Activated T-helper 17 cell treated with anti-CD3 and anti-CD28 coated beads, Interleukin-2, amount 50 U/mL, for 72 hours (primary cell): ENCODE results near the gene RNF133. TPM values are rescaled to one million over a fixed set of nuclear protein-coding genes. Genes with fewer than 3 reads are reported as not detected.
"Not testable (repeated sequence)": the region's sequence is repeated elsewhere in the genome, so short reads cannot be mapped to it uniquely, and the experiment has no call there.

Experiments
- ATAC-seq: fragments of 150-1000 bp; cut with Tn5 transposase; replicated peaks from 2 replicates; pipeline ENCODE4 v1.10.0; 2021; ENCODE audit warnings: mild to moderate bottlenecking, moderate library complexity
- H3K27ac Mint-ChIP-seq: one replicate; pipeline ENCODE4 v1.8.0; 2022; ENCODE audit warnings: mixed read lengths
- H3K27me3 Mint-ChIP-seq: one replicate; pipeline ENCODE4 v1.8.0; 2022; ENCODE audit warnings: mixed read lengths
- H3K36me3 Mint-ChIP-seq: one replicate; pipeline ENCODE4 v1.8.0; 2022; ENCODE audit warnings: low read depth, mild to moderate bottlenecking, mixed read lengths
- H3K4me1 Mint-ChIP-seq: one replicate; pipeline ENCODE4 v1.8.0; 2022; ENCODE audit warnings: mixed read lengths
- H3K4me3 Mint-ChIP-seq: one replicate; pipeline ENCODE4 v1.8.0; 2022; ENCODE audit warnings: mild to moderate bottlenecking, mixed read lengths
- H3K9me3 Mint-ChIP-seq: one replicate; pipeline ENCODE4 v1.8.0; 2022; ENCODE audit warnings: mixed read lengths
- total RNA-seq, 2 donors: library from RNA; stranded (reverse); gene quantifications; one replicate each; pipeline ENCODE4 v1.2.3, GENCODE V29; 2022

The RNF133 gene
- total RNA-seq, 2 donors from 2014 or later: not detected

GRCh38 chr7:122709930-122710646, 11.2 kb upstream of the RNF133 start:
- peaks cover 9% of the 10 kb centered on the region for H3K9me3 Mint-ChIP-seq
- H3K36me3 Mint-ChIP-seq: no peaks in the 10 kb centered on the region
- no peak overlapping the region for H3K4me3 Mint-ChIP-seq
- no peaks in the 10 kb centered on the region for H3K27me3 Mint-ChIP-seq
- ATAC-seq: no peak
- no peaks in the 10 kb centered on the region for H3K4me1 Mint-ChIP-seq
- H3K27ac Mint-ChIP-seq: no peak overlapping the region

DNA sequence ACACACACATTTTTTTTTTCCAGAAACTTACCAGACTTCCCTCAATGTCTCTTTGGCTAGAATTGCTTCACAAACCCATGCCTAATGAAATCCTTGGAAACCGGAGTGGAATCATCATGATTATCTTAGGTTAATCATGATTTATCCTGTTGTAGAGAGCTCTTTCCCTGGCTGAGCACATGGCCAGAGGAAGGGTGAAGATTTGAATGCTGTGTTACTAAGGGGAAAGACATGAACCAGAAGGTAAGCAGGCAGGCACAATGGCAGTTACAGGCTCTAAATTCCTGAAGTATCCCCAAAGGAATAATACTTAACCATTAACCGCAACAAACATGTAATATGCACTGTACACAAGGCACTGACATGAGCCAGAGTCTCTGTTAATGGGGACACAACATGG, 7.9 kb upstream of the RNF133 start:
- no peak for ATAC-seq
- Mint-ChIP-seq H3K9me3 (peaks cover 16% of the 10 kb centered on the region), H3K36me3 (no peaks in the 10 kb centered on the region), H3K4me3 (no peak overlapping the region), H3K27me3 (no peaks in the 10 kb centered on the region), H3K4me1 (no peaks in the 10 kb centered on the region), H3K27ac (no peak overlapping the region)

DNA sequence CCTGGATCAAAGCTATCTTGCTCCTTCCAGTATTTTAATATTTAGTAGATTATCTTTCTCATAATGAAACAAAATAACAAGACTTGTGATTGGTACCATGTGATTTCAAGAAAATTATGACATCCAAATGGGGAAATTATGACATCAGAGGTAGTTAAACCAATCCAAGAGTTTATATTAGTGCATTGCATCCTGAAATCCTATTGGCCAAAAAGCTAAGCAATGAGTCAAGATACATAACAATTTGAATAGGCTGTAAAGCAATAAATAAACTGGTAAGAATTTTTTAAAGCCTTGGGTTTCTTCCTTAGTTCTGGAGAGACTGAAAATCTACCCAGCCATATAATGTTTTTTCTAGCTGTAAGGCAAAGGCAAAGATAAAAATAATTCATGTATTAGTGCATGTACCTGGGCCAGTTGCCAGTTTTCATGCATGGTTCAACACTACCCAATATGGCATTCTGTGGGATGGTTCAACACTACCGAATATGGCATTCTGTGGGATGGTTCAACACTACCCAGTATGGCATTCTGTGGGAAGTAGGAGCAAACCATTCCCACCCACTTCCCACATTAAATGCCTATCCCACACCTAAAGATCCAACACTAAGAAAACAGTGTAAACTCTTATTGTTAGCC, 4.1 kb upstream of the RNF133 start, which contains the start of gene RNF148:
Gene RNF148, minus strand, starts transcription at position 51 of the 639 bp plus-strand sequence. CDS start 172 bp downstream, outside the sequence.
- Mint-ChIP-seq H3K27me3 (no peaks in the 10 kb centered on the region), H3K4me1 (no peaks in the 10 kb centered on the region), H3K36me3 (no peaks in the 10 kb centered on the region)

GRCh38 chr7:122695816-122696215, 3.1 kb downstream of the RNF133 start:
- Mint-ChIP-seq H3K27me3 (no peaks in the 10 kb centered on the region), H3K36me3 (no peaks in the 10 kb centered on the region), H3K4me1 (no peaks in the 10 kb centered on the region), H3K27ac (no peak overlapping the region), H3K4me3 (no peak overlapping the region), H3K9me3 (peaks cover 15% of the 10 kb centered on the region)
- ATAC-seq: no peak

More for the DNA sequence above, 4.1 kb upstream of the RNF133 start, which contains the start of gene RNF148:
- Mint-ChIP-seq H3K27ac (no peak within 1 kb of the TSS), H3K9me3 (peaks cover 12% of the 10 kb centered on the region), H3K4me3 (no peak within 1 kb of the TSS)
- no peak for ATAC-seq

GRCh38 chr7:122694697-122695096, 4.2 kb downstream of the RNF133 start:
- H3K27ac Mint-ChIP-seq: no peak overlapping the region
- ATAC-seq: no peak
- H3K4me1 Mint-ChIP-seq: no peaks in the 10 kb centered on the region
- peaks cover 15% of the 10 kb centered on the region for H3K9me3 Mint-ChIP-seq
- no peak overlapping the region for H3K4me3 Mint-ChIP-seq
- H3K27me3 Mint-ChIP-seq: no peaks in the 10 kb centered on the region
- no peaks in the 10 kb centered on the region for H3K36me3 Mint-ChIP-seq

- H3K36me3 Mint-ChIP-seq: no peaks in the 10 kb centered on the region
- peaks cover 15% of the 10 kb centered on the region for H3K9me3 Mint-ChIP-seq
- no peaks in the 10 kb centered on the region for H3K27me3 Mint-ChIP-seq
- no peaks in the 10 kb centered on the region for H3K4me1 Mint-ChIP-seq
- no peak for ATAC-seq
- H3K27ac Mint-ChIP-seq: no peak overlapping the region
- H3K4me3 Mint-ChIP-seq: no peak overlapping the region
Observed at GRCh38 chr7:122692769-122693309, 6.1 kb downstream of the RNF133 start.

DNA sequence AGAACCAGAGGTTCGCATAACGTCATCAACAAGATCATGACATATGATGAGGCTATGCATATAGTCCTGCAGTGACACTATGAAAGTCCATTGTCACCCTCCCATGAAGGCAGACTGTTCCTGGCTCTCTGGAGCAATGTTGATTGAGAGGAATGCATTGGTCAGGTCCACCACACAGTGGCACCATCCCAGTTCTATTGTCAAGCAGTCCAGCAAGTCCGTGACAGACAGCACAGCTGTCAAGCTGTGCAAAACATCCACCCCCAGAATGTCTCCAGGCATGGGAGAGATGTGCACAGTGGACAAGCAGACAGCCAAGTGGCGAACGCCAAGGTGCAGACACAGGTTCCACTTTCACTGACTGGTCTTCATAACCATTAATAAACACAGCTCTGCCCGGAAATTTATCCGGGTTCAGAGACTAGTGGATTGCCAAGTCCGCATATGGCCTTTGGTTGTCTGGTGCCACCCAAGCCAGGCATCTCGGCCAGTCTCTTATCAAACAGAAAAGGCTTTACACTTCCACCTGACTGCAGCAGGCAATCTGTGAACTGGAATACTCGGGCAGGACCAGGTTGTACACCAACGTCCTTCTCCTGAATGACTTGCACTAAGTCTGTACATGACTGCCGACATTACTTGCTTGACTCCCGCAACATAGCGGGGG, 7.2 kb downstream of the RNF133 start:
- Mint-ChIP-seq H3K27me3 (no peaks in the 10 kb centered on the region), H3K4me3 (no peak overlapping the region), H3K9me3 (peaks cover 15% of the 10 kb centered on the region), H3K4me1 (no peaks in the 10 kb centered on the region), H3K36me3 (no peaks in the 10 kb centered on the region), H3K27ac (no peak overlapping the region)
- ATAC-seq: no peak

DNA sequence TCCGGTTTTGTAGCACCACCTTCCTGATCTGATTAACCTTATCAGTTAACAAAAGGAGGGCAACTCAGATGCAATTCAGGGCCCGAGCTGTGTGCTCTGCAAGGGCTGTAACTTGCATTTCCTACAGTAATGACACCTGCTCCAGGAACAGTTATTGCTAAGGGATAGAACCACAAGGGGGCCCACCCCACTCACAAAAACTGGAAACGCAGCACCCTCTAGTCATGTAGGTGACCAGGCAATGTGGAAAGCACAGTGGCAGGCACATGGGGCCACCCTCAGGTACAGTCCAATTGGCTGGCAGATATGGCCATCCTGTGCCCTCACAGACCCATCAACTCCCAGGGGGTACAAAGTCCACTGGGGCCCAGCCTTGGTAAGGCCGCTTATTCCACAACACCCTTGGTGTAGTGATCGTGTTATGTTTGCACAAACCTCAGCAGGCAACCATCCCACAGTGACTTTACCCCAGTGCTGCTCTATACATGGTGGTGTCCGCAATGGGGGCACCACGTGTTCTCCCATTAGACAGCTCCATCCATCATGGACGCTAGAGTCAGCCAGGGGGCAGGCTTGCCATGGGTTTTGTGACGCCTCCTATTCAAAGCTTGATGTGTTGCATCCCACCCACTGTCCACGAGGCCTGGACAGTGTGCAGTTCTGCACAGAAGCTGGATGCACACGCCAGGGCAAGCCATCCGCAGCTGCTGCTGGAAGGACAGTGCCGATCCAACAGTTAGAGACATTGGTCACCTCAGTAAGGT, 9.4 kb downstream of the RNF133 start:
- no peaks in the 10 kb centered on the region for H3K4me1 Mint-ChIP-seq
- no peaks in the 10 kb centered on the region for H3K27me3 Mint-ChIP-seq
- peaks cover 15% of the 10 kb centered on the region for H3K9me3 Mint-ChIP-seq
- no peaks in the 10 kb centered on the region for H3K36me3 Mint-ChIP-seq
- no peak overlapping the region for H3K27ac Mint-ChIP-seq
- H3K4me3 Mint-ChIP-seq: no peak overlapping the region
- no peak for ATAC-seq

DNA sequence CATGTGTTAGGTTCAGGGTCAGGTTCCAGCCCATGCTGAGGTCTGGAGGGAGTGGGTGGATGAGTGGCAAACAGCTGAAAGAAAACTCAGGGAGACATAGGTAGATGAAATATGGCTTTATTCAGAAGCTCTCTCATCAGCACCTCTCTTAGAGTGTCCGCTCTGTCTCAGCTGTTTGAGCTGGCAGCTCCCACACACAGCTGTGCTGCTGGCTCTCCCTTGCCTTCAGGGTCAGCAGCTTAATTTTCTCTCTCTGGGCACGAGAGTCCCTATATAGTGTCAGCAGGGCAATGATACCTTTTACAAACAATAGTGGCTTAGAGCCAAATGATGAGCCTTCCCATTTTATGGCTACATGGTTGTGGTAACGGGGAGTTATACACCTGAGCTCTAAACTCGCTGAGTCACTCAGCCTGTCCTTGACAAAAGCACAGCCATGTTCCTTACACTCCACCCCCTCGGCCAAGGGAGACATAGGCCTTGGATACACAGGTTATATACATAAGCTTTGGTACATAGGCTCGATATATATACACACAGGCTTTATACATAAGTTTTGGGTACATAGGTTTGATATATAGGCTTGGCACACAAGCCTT, 10.4 kb downstream of the RNF133 start:
- H3K27me3 Mint-ChIP-seq: no peaks in the 10 kb centered on the region
- no peak overlapping the region for H3K27ac Mint-ChIP-seq
- H3K9me3 Mint-ChIP-seq: peaks cover 9% of the 10 kb centered on the region
- H3K4me3 Mint-ChIP-seq: no peak overlapping the region
- no peaks in the 10 kb centered on the region for H3K4me1 Mint-ChIP-seq
- H3K36me3 Mint-ChIP-seq: no peaks in the 10 kb centered on the region
- no peak for ATAC-seq

DNA sequence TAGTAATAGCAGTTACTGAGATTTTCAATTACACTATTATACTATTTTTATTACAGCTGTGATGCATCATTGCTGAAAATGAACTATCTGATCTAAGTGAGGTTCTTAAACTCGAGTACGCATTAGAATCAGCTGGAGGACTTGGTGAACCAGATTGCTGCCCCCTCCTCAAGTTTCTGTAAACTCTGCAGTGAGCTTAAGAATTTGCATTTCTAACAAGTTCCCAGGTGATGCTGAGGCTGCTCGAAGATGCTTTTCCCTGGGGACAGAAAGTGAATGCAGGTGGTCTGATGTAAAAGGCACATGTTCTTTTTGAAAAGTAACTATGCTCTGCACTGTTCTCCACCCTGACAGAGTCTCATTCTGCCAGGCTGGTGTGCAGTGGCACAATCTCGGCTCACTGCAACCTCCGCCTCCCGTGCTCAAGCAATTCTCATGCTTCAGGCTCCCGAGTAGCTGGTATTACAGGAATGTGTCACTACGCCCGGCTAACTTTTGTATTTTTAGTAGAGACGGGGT, 12.5 kb downstream of the RNF133 start:
- Mint-ChIP-seq H3K4me3 (no peak overlapping the region), H3K27me3 (no peaks in the 10 kb centered on the region), H3K9me3 (peaks cover 3% of the 10 kb centered on the region), H3K4me1 (no peaks in the 10 kb centered on the region), H3K36me3 (no peaks in the 10 kb centered on the region), H3K27ac (no peak overlapping the region)
- ATAC-seq: no peak

- Mint-ChIP-seq H3K27ac (no peak overlapping the region), H3K9me3 (no peaks in the 10 kb centered on the region), H3K4me1 (no peaks in the 10 kb centered on the region), H3K4me3 (no peak overlapping the region), H3K27me3 (no peaks in the 10 kb centered on the region), H3K36me3 (no peaks in the 10 kb centered on the region)
- ATAC-seq: no peak
Observed at GRCh38 chr7:122684504-122684903, 14.4 kb downstream of the RNF133 start.

DNA sequence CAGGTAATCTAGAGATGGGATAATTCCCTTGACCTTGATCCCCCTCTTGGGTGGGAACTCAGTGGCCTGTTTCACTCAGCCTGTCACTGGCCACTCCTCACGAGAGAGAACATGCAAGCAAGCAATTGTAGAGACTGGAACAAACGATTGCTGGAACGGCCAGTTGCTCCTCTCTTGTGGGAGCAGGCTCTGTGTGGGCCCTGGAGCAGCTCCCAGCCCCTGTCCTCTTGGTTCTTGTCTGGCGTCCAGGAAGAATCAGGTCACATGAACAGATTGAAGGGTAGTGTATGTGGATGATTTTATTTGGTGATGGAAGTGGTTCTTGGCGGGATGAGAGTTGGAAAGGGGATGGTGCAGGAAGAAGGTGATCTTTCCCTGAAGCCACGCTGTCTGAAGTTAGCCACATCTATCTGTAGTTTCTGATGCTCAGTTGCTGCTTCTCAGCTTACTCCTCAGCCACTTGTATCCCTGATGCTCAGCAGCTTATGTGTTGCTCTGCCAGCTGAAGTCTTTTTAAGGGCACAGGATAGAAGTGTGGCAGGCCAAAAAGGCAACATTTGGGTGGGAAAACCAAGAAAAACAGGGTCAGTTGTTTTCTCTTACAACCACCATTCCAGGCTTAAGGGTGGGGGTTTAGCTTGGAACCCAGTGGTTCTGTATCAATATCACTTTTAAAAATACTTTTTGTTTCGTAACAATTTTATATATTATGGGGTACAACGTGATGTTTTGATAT, 15.9 kb downstream of the RNF133 start:
- no peak for ATAC-seq
- Mint-ChIP-seq H3K9me3 (peaks cover 7% of the 10 kb centered on the region), H3K4me1 (no peaks in the 10 kb centered on the region), H3K27me3 (no peaks in the 10 kb centered on the region), H3K4me3 (no peak overlapping the region), H3K27ac (no peak overlapping the region), H3K36me3 (no peaks in the 10 kb centered on the region)

GRCh38 chr7:122681186-122681585, 17.7 kb downstream of the RNF133 start:
- H3K27me3 Mint-ChIP-seq, ATAC-seq, H3K27ac Mint-ChIP-seq, H3K4me3 Mint-ChIP-seq, H3K4me1 Mint-ChIP-seq, H3K36me3 Mint-ChIP-seq: not testable (repeated sequence)
- peaks cover 11% of the 10 kb centered on the region for H3K9me3 Mint-ChIP-seq
